Tibial nerve (tissue), 4 donors: Measurements from ENCODE around the gene ARMC7.

Experiments
- EP300 ChIP-seq, 2 donors: sonication (generic); formaldehyde crosslinking; IDR thresholded peaks; one replicate each; pipeline ENCODE4 v1.6.1; 2017; ENCODE audit warnings: antibody characterized with exemption in 2 of 2, mild to moderate bottlenecking in 1 of 2
- POLR2A ChIP-seq, 2 donors: fragments of 450-650 bp; IDR thresholded peaks; one replicate each; pipeline ENCODE4 v1.6.1; 2017; ENCODE audit warnings: antibody characterized with exemption in 2 of 2, mild to moderate bottlenecking in 2 of 2, moderate library complexity in 2 of 2
- TF ChIP-seq, protein P1 (sequence below), 5 experiments: fragments of 200-600 bp in 3 of 5; fragments of 450-650 bp in 2 of 5; sonication (generic) in 3 of 5; IDR thresholded peaks; one replicate each; pipeline ENCODE4 v1.5.1; 2016 to 2019; ENCODE audit warnings: antibody characterized with exemption in 5 of 5, mild to moderate bottlenecking in 3 of 5, moderate library complexity in 2 of 5

GRCh38 chr17:75176625-75177024, 66.9 kb downstream of the ARMC7 start:
- TF ChIP-seq, protein P1, sequence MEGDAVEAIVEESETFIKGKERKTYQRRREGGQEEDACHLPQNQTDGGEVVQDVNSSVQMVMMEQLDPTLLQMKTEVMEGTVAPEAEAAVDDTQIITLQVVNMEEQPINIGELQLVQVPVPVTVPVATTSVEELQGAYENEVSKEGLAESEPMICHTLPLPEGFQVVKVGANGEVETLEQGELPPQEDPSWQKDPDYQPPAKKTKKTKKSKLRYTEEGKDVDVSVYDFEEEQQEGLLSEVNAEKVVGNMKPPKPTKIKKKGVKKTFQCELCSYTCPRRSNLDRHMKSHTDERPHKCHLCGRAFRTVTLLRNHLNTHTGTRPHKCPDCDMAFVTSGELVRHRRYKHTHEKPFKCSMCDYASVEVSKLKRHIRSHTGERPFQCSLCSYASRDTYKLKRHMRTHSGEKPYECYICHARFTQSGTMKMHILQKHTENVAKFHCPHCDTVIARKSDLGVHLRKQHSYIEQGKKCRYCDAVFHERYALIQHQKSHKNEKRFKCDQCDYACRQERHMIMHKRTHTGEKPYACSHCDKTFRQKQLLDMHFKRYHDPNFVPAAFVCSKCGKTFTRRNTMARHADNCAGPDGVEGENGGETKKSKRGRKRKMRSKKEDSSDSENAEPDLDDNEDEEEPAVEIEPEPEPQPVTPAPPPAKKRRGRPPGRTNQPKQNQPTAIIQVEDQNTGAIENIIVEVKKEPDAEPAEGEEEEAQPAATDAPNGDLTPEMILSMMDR (IDR thresholded peaks at IDR 0.05) = no peak
- no peak for TF ChIP-seq POLR2A (IDR thresholded peaks at IDR 0.05)
- no peak for TF ChIP-seq EP300 (IDR thresholded peaks at IDR 0.05)
